Measurements from ENCODE around the gene C12orf56.
"Not testable (repeated sequence)": the region's sequence is repeated elsewhere in the genome, so short reads cannot be mapped to it uniquely, and the experiment has no call there.

Gene C12orf56

DNA sequence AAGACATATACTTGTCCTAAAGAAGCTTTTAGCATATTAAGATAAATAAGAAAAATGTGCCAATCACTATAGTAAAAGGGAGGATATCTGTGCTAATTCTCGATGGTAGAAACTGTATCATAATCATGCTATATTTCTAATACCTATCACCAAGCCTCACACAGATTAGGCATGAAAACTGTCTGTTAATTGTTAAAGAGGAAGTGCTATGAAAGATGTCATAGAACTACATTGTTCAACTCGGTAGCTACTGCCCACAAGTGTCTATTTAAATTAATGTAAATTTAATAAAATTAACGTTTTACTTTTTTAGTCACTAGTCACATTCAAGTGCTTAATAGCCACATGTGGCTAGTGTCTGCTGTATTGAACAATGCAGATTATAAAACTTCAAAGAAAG, 90.9 kb downstream of the C12orf56 start:
- DNase-seq: no peak

DNA sequence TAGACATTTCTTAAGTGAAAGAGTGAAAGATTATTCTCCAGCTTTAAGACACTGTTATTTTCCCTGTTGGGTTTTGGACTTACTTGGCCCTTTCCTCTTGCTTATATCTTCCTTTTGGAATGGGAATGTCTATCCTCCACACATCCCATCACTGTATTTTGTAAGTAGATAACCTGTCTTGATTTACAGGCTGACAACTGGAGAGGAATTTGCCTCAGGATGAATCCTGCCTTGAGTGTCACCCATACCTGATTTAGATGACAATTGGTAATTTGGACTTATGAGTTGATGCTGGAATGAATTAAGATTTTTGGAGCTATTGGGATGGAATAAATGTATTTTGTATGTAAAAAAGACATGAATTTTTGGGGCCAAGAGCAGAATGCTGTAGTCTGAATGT, 94.3 kb downstream of the C12orf56 start:
- DNase-seq: no peak

DNA sequence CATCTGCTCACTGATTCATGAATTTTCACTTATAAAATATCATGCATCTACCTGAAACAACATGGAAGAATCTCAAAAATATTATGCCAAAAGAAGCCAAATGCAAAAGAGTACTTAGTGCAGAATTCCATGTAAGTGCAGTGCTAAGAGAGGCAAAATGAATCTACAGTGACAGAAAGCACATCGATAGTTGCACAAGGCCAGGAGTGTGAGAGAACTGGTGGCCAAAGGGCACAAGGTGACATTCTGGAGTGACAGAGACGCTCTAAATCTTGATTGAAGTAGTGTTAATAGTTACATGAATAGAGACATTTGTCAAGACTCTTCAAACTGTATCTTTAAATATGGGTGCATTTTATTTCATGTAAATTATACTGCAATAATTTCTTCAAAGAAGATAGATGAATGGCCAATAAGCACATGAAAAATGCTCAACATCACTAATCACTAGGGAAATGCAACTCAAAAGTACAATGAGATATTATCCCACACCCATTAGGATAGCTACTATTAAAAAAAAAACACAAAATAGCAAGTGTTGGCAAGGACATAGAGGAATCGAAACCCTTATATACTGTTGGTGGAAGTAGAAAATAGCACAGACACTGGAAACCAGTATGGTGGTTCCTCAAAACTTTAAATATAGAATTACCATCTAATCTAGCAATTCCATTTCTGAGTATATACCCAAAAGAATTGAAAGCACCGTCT, 96.7 kb downstream of the C12orf56 start:
- no peak for DNase-seq

DNA sequence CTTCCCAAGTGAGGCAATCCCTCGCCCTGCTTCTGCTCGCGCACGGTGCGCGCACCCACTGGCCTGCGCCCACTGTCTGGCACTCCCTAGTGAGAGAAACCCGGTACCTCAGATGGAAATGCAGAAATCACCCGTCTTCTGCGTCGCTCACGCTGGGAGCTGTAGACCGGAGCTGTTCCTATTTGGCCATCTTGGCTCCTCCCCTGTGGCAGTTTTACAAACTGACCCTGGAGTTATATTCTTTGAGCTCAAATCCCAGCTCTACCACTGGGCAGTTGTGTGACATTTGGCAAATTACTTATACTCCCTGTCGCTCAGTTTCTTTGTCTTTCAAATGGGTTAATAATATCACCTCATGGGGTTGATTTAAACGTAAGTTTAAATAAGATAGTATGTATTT, 97.4 kb downstream of the C12orf56 start:
- not testable (repeated sequence) for DNase-seq

DNA sequence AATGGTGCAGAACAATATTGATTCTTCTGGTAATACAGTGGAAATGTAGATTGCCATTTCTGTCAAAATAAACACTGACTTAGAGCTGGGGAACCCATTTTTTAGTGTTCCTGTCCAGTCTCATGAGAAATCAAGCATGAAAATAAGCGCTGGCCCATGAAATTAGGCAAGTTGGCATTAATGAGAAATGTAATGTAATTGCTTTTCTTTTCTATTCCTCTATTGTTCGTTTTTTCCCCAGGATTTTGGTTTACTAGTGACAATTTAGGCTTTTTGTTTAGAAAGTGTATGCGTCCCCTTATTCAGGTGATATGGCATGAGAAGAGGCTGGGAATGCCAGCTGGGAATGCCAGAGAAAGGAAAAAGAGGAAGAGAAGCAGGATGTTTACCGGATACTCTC, 104.0 kb downstream of the C12orf56 start:
- DNase-seq: no peak

DNA sequence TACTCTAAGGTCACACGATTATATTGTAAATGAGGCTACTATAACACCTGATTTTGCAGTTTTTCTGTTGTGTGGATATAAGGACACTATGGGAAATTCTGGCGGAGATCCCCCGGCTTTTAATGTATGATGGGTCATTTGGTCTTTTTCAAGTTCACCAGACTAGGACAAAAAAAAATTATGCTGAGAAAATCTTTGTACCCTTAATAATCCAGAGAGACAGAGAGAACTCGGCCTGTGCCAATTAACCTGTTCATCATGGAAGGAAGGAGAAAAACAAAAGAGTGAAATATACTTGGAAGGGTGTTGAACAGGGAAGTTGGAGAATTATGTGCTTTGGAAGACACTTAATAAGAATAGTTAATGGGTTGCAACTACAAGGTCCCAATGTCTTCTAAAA, 106.3 kb downstream of the C12orf56 start:
- no peak for DNase-seq

DNA sequence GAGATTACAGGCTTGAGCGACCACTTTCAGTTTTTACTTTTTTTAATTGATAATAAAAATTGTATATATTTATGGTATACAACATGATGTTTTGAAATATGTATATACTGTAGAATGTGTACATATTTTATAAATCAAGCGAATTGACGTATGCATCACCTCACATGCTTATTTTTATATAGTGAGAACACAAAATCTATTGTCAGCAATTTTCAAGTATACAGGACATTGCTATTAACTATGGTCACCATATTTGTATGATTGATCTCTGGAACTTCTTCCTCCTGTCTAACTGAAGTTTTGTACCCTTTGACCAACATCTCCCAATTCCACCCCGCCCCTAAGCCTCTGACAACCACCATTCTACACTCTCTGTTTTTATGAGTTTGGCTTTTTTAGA, 112.1 kb downstream of the C12orf56 start:
- DNase-seq: no peak

DNA sequence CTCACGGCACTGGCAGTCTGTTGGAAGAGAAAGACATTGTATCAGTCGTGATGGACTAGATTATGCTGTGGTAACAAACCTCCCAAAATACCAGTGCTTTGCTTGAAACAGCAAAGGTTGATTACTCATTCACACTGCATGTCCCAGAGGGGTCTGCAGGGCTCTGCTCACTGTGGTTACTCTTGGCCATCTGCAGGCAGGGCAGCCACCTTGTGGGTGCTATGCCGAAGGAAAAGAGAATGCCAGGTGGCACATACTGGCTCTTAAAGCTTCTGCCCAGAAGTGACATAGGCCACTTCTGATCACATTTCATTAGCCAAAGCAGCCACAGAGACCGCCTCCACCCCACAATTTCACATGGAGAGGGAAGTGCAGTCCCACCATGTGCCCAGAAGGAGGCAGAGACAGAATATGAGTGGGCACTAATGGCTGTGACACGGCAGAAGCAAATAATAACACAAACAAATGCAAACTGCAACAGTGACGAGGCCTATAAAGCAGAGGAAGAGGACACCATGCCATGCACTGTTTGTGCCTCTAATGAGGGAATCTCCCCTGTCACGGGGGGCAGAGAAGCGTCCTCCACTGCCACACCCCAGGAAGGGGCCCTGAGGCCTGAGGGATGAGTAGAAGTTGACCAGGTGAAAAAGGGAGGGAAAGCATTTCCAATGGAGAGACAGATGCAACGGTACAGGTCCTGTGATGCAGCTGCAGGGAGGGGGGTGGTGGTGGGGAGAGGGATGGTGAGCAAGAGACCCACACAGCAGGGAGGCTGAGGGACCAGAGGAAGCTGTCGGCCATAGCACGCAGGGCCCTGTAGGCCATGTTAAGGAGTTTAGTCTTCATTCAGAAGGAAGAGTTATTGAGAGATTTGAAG, 116.8 kb downstream of the C12orf56 start:
- no peak for DNase-seq

DNA sequence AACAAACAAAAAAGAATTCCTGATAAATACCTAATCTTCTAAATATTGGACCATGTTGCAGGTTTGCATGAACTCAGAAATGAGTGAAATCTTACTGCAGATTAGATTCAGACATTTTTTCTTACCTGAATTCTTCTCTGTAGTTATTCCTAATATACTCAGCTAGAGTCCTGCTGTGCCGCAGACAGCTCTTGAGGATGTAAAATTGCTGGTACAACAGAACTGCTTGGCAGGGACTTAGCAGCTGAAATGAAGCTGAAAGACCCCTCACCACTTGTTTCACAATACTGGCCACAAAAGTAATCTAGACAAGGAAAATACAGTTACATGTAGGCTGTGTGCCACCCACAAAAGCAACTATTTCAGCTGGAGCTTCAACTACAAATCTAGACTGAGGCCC, 120.1 kb downstream of the C12orf56 start:
- no peak for DNase-seq

DNA sequence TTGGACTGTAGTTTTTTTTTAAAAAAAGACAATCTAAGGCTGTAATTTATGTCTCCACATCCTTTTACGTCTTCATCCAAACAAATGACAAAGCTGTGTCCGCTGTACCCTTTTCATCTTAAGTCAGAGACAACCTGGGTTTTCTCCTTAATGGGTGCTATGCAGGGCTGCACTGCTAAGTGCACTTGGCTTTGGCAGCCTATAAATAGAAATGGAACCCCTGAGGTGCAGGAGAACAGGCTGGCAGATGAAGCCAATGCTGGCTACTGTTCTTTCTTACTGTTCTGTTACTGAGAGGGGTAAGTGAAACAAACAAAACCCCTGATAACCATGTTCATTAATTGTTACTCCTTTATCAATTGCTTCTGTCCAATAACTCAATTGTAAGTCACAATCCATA, 121.4 kb downstream of the C12orf56 start:
- no peak for DNase-seq

DNA sequence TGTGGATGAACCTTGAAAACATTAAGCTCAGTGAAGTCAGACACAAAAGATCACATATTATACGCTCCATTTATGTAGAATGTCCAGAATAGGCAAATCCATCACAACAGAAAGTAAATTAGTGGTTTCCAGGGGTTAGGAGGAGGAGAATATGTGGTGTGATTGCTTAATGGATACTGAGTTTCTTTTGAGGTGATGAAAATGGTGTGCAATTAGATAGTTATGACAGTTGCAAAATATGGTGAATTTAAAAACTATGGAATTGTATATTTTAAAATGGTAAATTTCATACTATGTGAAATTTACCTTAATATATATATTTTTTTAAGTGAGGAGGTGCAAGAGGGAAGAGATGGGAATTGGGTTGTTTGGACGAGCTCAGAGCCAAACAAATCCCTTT, 122.1 kb downstream of the C12orf56 start:
- DNase-seq: no peak

DNA sequence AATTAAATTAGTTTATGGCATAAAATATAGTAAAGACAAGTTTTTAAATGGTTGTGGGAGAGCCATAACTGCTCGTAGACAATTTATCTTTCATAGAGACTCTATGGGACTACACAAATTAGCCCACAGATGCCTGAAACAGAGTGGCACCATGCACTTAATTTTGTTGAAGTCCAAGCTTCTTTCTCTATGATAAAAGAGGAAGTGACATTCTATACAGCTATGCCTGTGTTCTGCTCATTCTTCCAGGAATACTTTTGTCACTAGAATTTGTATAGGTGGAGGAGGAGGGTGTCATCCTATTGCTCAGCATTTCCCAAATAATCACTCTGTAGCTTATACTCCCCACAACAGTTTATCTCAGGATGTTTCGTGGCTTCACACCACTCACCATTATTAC, 124.7 kb downstream of the C12orf56 start:
- no peak for DNase-seq

DNA sequence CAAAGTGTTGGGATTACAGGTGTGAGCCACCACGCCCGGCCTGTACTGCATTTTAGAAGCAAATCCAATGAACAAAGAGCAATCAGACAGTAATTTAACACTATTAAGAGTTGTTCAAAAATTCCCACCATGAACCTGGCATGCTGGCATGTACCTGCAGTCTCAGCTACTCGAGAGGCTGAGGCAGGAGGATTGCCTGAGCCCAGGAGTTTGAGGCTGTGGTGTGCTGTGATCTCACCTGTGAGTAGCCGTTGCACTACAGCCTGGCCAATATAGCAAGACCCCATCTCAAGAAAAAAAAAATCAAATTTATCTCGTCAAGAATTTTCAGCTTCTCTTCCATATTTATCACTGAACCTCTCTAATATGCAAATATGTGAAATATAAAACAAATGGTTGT, 128.7 kb downstream of the C12orf56 start:
- DNase-seq: no peak

DNA sequence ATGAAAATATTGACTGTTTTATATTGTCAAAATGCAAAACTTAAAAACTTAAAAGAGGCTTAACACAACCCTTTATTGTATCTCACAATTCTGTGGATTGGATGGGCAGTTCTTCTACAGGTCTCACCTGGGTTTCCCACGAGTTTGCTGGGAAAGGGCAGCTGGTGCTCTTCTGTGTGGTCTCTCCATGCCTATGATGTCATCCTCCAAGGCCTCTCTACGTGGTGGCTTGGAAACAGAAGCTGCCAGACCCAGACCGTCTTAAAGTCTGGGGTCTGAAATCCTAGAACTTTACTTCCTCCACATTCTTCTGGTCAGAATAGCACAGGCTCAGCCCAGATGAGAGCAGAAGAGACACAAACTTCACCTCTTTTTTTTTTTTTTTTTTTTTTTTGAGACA, 132.0 kb downstream of the C12orf56 start:
- no peak for DNase-seq

DNA sequence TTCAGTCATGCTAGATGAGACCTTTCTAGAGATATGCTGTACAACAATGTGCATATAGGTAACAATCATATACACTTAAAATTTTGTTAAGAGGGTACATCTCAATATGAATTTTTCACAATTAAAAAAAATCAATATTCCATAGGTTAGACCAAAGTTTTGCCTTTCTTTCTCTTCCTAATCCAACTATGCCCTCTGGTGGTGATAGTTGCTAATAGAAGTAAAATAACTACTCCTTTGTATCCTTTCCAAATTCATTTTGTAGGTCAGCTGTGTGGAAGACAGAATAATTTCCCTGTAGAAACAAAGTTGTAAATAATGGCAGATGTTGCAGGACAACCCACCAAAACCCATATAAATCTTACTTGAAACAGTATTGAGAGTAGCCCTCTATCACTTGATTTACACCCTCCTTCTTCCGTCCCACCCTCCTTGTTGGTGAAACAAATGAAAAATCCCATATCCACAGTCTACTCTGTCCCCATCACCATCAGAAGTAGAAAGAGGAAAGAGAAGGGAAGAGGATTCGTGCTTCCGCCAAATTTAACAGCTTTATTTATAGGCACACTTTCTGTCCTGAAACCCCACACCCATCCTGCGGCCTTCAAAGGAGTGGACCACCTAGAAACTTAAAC, 134.3 kb downstream of the C12orf56 start:
- no peak for DNase-seq

DNA sequence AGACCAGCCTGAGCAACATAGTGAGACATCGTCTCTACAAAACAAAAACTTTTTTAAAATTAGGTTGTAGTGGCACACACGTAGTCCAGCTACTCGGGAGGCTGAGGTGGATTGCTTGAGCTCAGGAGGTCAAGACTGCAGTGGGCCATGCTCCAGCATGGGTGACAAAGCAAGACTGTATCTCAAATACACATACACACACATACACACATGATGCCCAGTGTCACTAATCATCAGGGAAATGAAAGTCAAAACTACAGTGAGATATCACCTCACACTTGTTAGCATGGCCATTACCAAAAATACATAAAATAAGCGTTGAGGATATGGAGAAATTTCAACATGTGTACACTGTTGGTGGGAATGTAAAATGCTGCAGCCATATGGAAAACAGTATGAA, 135.3 kb downstream of the C12orf56 start:
- DNase-seq: no peak

DNA sequence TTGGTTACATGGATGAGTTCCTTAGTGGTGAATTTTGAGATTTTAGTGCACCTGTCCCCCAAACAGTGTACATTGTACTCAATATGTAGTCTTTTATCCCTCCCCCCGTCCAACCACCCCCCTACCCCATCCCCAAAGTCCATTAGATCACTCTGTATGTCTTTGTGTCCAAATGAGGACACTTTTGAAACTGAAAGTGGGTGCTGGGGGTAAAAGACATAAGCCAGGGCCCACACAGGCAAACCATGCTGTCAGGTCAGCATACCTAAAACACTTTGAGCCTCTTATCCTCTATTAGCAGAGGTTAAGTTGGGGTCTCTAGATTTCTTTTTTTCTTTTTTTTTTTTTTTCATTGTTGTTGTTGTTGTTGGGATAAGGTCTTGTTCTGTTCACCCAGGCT, 137.2 kb downstream of the C12orf56 start:
- DNase-seq: no peak

DNA sequence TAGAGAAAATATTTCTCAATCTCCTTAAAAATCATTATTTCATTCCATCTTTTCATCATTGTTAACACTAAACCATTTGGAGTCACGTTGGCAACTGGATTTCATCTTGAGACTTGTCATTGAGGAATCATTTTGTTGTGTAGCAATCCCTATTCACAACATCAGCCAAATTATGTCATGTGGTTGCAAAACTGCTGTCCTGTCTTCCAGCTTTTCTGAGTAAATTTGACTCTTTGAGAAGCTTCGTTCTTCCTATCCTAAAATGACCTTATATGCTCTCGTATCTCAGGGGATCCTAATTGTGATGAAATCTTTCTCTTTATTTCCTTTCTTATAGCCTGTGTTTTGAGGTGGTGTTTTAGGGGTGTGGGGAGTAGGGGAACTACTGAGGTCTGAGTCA, 137.9 kb downstream of the C12orf56 start:
- no peak for DNase-seq

DNA sequence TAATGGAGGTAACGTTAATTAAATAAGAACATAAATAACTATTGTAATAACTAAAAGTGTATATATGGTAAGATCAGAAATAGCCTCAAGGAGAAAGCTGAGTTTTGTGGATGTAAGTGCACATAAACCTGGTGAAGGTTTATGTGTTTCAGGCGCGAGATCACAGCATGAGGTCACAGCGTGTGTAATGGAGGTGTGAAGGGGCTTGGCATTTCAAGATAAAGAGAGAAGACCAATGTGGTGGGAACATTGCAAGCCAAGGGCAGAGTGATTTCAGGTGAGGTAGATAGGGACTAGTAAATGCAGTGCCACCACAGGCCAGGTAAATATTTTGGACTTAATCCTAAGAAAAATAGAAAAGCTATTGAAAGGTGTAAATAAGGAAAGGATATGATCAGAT, 146.7 kb downstream of the C12orf56 start:
- no peak for DNase-seq

DNA sequence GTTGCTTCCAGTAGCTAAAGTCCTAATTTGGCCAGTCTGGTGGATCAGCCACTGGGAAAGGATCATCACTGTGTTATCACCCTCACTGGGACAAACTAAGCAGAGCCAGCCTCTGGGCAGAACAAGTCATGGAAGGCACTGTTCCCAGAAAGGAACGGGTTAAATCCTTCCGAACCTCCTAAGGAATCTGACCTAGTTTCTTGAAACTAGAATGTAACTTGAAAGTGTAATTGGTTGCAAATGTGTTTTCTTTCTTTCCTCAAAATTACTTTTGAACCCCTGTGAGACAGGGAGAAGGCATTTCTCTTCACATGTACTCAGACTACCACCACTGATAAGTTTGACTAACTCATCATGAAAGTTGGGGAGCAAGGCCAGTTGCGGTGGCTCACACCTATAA, 149.8 kb downstream of the C12orf56 start:
- no peak for DNase-seq

DNA sequence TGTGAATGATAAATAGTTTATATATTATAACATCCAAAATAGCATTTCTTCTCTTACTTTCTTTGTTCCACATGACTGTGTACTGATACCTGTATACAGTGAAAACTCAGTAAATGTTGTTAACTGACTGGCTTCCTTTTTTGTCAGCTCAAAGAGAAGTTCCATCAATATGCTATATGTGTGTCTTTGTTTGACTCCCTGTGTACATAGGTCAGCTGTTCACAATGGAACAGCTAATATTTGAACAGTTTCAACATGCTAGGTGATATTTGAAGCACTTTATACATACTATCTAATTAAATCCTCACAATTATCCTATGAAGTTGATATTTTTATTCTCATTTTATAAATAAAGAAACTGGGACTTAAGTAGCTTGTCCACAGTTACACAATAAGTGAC, 153.2 kb downstream of the C12orf56 start:
- DNase-seq: no peak

DNA sequence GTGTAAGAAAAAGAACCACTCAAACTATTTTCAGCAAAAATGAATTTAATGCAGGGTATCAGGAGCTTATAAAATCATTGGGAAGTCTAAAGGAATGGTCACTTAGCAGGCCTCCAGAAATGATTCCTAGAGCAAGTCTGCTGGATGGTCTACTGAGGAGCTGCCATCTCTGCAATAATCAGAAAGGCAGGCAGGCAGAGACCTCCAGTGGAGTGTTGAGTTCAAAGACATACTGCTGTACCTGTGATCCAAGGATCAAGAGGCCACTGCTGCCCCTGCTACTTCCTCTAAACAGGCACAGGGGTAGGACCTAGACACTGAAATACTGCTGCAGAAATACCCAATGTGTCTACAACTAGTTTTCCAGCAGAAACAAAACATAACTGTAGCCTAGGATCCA, 154.0 kb downstream of the C12orf56 start:
- DNase-seq: no peak

DNA sequence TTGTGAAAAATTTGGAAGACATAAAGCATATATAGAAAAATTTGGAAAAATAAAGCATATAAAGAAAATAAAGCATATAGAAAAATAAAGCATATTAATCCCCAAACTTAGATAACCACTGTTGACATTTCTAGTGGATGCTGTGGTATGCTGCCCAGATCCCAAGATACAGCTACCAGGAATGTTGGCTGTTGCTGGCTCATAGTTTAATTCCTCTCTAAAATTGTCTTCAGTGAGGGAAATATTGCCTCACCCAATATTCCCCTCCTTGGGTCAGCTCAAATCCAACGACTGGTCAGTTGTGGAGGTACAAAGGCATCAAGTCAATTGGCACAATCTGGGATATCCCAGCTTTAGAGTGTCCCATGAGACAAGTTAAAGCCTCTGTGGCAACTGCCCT, 158.4 kb downstream of the C12orf56 start:
- DNase-seq: no peak

DNA sequence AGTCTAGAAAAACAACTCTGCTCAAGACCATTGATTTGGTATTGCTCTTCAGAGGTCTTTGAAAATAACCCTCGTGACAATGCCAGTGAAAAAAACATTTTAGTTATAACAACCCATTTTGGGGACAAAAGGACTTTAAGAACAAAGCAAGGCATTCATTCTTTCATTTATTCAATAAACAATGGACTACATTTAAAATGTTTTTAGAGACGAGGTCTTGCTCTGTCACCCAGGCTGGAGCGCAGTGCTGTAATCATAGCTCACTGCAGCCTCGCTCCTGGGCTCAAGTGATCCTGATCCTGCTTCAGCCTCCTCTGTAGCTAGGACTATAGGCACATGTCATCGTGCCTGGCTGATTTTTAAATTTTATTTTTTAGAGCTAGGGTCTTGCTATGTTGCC, 160.8 kb downstream of the C12orf56 start:
- DNase-seq: no peak

Data from stimulated activated CD4-positive, alpha-beta T cell treated with anti-CD3 and anti-CD28 coated beads, Interleukin-4, amount 100 ng/mL, for 4 hours (primary cell).